Central memory CD8-positive, alpha-beta T cell (primary cell): ENCODE measurements around the gene GULP1.

Source experiments
- ATAC-seq: fragments of 150-1000 bp; cut with Tn5 transposase; replicated peaks from 2 replicates; pipeline ENCODE4 v1.10.0; 2022; ENCODE audit warnings: mild to moderate bottlenecking, moderate FRiP score, moderate number of reproducible peaks; ENCODE audit not compliant: poor library complexity, severe bottlenecking; ENCODE audit errors: extremely low read depth
- DNase-seq, 2 donors: peaks; one replicate each; pipeline ENCODE4 v3.0.0; 2021; ENCODE audit warnings: low spot score in 2 of 2
- H3K27ac Mint-ChIP-seq: one replicate; pipeline ENCODE4 v1.8.0; 2022; ENCODE audit warnings: low read depth, mild to moderate bottlenecking, moderate library complexity, mixed read lengths
- H3K27me3 Mint-ChIP-seq: one replicate; pipeline ENCODE4 v1.8.0; 2022; ENCODE audit warnings: mixed read lengths
- H3K36me3 Mint-ChIP-seq: one replicate; pipeline ENCODE4 v1.8.0; 2022; ENCODE audit warnings: mild to moderate bottlenecking, moderate library complexity, mixed read lengths; ENCODE audit not compliant: insufficient read depth
- H3K4me1 Mint-ChIP-seq: one replicate; pipeline ENCODE4 v1.8.0; 2022; ENCODE audit warnings: mixed read lengths
- H3K4me3 Mint-ChIP-seq: one replicate; pipeline ENCODE4 v1.8.0; 2022; ENCODE audit warnings: mild to moderate bottlenecking, moderate library complexity, mixed read lengths
- H3K9me3 Mint-ChIP-seq: one replicate; pipeline ENCODE4 v1.8.0; 2022; ENCODE audit warnings: mixed read lengths

GULP1 gene

GRCh38 chr2:188403676-188404075 is 112.0 kb downstream of the GULP1 start:
- no peak for ATAC-seq
- Mint-ChIP-seq H3K4me3 (no peak overlapping the region), H3K27ac (no peak overlapping the region), H3K4me1 (no peaks in the 10 kb centered on the region), H3K9me3 (peaks cover 7% of the 10 kb centered on the region), H3K36me3 (no peaks in the 10 kb centered on the region), H3K27me3 (no peaks in the 10 kb centered on the region)
- no peak for DNase-seq

GRCh38 chr2:188404341-188405004 is 112.8 kb downstream of the GULP1 start:
- H3K4me1 Mint-ChIP-seq: no peaks in the 10 kb centered on the region

GRCh38 chr2:188406414-188406813 is 114.7 kb downstream of the GULP1 start:
- Mint-ChIP-seq H3K4me1 (no peaks in the 10 kb centered on the region), H3K9me3 (peaks cover 7% of the 10 kb centered on the region), H3K27me3 (no peaks in the 10 kb centered on the region), H3K4me3 (no peak overlapping the region), H3K36me3 (no peaks in the 10 kb centered on the region), H3K27ac (no peak overlapping the region)
- no peak for DNase-seq
- ATAC-seq: no peak

More at GRCh38 chr2:188404341-188405004, 112.8 kb downstream of the GULP1 start:
- no peaks in the 10 kb centered on the region for H3K36me3 Mint-ChIP-seq
- H3K27ac Mint-ChIP-seq: no peak overlapping the region
- no peaks in the 10 kb centered on the region for H3K27me3 Mint-ChIP-seq
- no peak overlapping the region for H3K4me3 Mint-ChIP-seq
- peaks cover 7% of the 10 kb centered on the region for H3K9me3 Mint-ChIP-seq
- no peak for DNase-seq
- peak; percentile 14 for ATAC-seq

- Mint-ChIP-seq H3K4me3 (no peak overlapping the region), H3K9me3 (peaks cover 7% of the 10 kb centered on the region), H3K27me3 (no peaks in the 10 kb centered on the region), H3K27ac (no peak overlapping the region), H3K36me3 (no peaks in the 10 kb centered on the region), H3K4me1 (no peaks in the 10 kb centered on the region)
- DNase-seq (no peak), ATAC-seq (no peak)
Observed at GRCh38 chr2:188410504-188411235, 119.0 kb downstream of the GULP1 start.

- H3K9me3 Mint-ChIP-seq: no peaks in the 10 kb centered on the region
- no peaks in the 10 kb centered on the region for H3K36me3 Mint-ChIP-seq
- no peaks in the 10 kb centered on the region for H3K4me1 Mint-ChIP-seq
- no peak overlapping the region for H3K27ac Mint-ChIP-seq
- DNase-seq (no peak), ATAC-seq (no peak)
- H3K4me3 Mint-ChIP-seq: no peak overlapping the region
- H3K27me3 Mint-ChIP-seq: no peaks in the 10 kb centered on the region
Observed at GRCh38 chr2:188412190-188412589, 120.5 kb downstream of the GULP1 start.

- H3K27me3 Mint-ChIP-seq: no peaks in the 10 kb centered on the region
- no peak for ATAC-seq
- H3K4me3 Mint-ChIP-seq: no peak overlapping the region
- H3K9me3 Mint-ChIP-seq: peaks cover 1% of the 10 kb centered on the region
- no peak overlapping the region for H3K27ac Mint-ChIP-seq
- no peak for DNase-seq
- no peaks in the 10 kb centered on the region for H3K36me3 Mint-ChIP-seq
- no peaks in the 10 kb centered on the region for H3K4me1 Mint-ChIP-seq
Observed at GRCh38 chr2:188414411-188414810, 122.7 kb downstream of the GULP1 start.

GRCh38 chr2:188414869-188415753 is 123.4 kb downstream of the GULP1 start:
- Mint-ChIP-seq H3K36me3 (no peaks in the 10 kb centered on the region), H3K4me3 (no peak overlapping the region), H3K27me3 (no peaks in the 10 kb centered on the region), H3K9me3 (peaks cover 5% of the 10 kb centered on the region), H3K27ac (no peak overlapping the region), H3K4me1 (no peaks in the 10 kb centered on the region)
- DNase-seq (no peak), ATAC-seq (no peak)

- DNase-seq: no peak
- Mint-ChIP-seq H3K4me3 (no peak overlapping the region), H3K27me3 (no peaks in the 10 kb centered on the region), H3K9me3 (peaks cover 5% of the 10 kb centered on the region), H3K4me1 (no peaks in the 10 kb centered on the region), H3K36me3 (no peaks in the 10 kb centered on the region), H3K27ac (no peak overlapping the region)
- no peak for ATAC-seq
Observed at GRCh38 chr2:188415754-188416083, 124.0 kb downstream of the GULP1 start.

- Mint-ChIP-seq H3K4me1 (no peaks in the 10 kb centered on the region), H3K9me3 (peaks cover 5% of the 10 kb centered on the region), H3K36me3 (no peaks in the 10 kb centered on the region), H3K4me3 (no peak overlapping the region), H3K27ac (no peak overlapping the region), H3K27me3 (no peaks in the 10 kb centered on the region)
- ATAC-seq (no peak), DNase-seq (no peak)
Observed at GRCh38 chr2:188416367-188416766, 124.7 kb downstream of the GULP1 start.

GRCh38 chr2:188422726-188423125 is 131.1 kb downstream of the GULP1 start:
- no peak overlapping the region for H3K27ac Mint-ChIP-seq
- DNase-seq (no peak), ATAC-seq (no peak)
- no peaks in the 10 kb centered on the region for H3K4me1 Mint-ChIP-seq
- H3K9me3 Mint-ChIP-seq: peaks cover 5% of the 10 kb centered on the region
- no peaks in the 10 kb centered on the region for H3K27me3 Mint-ChIP-seq
- no peak overlapping the region for H3K4me3 Mint-ChIP-seq
- no peaks in the 10 kb centered on the region for H3K36me3 Mint-ChIP-seq

- Mint-ChIP-seq H3K27me3 (no peaks in the 10 kb centered on the region), H3K4me1 (no peaks in the 10 kb centered on the region), H3K9me3 (peaks cover 6% of the 10 kb centered on the region), H3K4me3 (no peak overlapping the region), H3K36me3 (no peaks in the 10 kb centered on the region), H3K27ac (no peak overlapping the region)
- DNase-seq: no peak
- no peak for ATAC-seq
Observed at GRCh38 chr2:188425266-188425665, 133.6 kb downstream of the GULP1 start.

- no peak for ATAC-seq
- H3K4me3 Mint-ChIP-seq: no peak overlapping the region
- no peaks in the 10 kb centered on the region for H3K36me3 Mint-ChIP-seq
- no peaks in the 10 kb centered on the region for H3K27me3 Mint-ChIP-seq
- no peak overlapping the region for H3K27ac Mint-ChIP-seq
- H3K9me3 Mint-ChIP-seq: peaks cover 6% of the 10 kb centered on the region
- no peaks in the 10 kb centered on the region for H3K4me1 Mint-ChIP-seq
- DNase-seq: no peak
Observed at GRCh38 chr2:188426121-188426520, 134.4 kb downstream of the GULP1 start.
